ENCODE data around the gene RAP1A. TPM values are rescaled to one million over a fixed set of nuclear protein-coding genes. Genes with fewer than 3 reads are reported as not detected.
"Not testable (repeated sequence)": the region's sequence is repeated elsewhere in the genome, so short reads cannot be mapped to it uniquely, and the experiment has no call there.

The RAP1A gene
- total RNA-seq, 1 donor from 2014 or later = 80.3 TPM

DNA sequence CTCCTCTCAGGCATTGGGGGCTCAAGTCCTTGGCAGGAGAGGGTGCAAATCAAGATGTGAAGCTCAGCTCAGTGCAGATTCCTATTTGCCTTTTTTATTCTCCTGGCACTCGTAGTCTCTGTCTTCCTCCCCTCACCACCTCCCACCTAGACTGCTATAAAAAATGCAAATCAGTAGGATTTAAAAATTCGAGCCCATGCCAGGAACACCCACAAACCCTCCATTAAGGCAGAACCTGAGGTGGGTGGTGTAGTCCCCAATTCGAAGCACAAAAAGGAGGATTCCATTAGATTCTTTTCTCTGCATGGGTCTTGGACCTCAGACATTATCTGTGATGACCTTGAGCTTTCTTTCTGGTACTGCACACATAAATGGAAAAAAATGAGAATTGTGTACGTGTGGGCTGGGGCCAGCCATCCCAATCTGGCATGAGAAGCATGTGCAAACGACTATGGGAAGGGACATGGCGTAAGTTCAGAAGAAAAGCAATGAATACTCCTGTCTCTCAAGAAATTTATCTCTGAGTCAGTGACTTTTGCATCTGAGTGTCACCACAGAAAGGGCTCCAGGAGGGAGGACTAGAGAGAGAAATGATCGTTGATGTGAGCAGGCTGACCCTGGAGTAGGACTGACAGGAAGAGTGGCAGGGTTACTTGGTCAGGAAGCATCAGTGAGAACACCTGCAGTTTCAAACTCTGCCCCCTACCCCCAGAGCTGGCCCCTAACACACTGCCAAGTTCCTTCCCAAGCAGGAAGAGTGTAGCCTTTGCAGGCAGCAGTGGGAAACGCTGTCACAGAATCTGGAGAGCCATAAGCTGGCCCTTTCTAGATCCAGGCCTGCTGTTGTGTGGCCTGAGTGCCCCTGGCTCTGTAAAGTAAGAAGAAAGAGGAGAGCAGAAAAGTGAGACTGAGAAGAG, 117.9 kb downstream of the RAP1A start:
- no peak for DNase-seq (ENCODE audit: low spot score)

DNA sequence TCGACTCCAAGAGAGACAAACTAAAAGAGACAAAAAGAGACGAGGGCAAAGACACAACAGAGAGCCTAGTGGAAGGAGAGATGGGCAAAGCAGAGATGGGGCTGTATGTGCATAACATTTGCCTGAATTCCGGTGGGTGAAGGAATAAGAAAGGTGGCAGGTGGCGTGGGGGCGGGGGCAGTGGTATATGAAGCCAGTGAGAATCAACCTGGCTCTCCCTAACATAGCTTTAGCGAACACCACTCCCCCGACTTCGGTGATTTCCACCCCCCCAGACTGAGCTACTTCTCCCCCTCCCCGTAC, 118.5 kb downstream of the RAP1A start:
- no peak for DNase-seq (ENCODE audit: low spot score)

DNA sequence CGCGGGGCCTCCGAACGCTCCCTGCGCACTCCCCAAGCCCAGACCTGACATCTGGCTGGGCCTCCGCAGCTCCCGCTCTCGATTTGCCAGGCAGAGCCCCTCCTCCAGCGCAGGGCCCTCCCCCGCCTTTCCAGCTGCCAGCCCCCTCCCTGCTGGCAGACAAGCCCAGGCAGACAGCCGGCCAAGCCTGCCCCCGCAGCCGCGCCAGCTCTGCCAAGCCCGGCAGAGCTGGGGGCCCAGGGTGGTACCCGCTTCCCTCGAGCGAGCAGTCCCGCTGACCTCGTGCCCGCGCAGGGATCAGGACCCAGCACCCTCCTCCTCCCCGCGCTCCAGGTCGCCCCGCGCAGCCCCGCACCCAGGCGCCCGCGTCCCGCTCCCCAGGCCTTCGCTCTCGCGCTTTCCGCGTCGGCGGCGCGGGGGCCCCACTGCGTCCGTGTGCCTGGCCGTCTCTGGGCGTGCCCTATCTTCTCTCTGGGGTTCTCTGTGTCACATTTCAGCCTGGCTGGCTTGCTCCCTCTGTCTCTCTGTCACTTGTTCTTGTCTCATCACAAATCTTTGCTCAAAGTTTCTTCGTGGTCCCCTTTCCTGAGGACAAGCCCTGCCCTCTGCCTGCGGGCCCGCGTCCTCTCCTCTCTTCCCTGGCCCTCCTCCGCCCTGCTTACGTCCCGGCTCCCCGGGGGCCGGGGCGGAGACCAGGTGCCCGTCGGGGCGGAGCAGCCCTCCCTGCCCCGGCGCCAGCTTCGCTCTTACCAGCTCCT, 119.0 kb downstream of the RAP1A start:
- DNase-seq (ENCODE audit: low spot score) = peak; percentile 77

DNA sequence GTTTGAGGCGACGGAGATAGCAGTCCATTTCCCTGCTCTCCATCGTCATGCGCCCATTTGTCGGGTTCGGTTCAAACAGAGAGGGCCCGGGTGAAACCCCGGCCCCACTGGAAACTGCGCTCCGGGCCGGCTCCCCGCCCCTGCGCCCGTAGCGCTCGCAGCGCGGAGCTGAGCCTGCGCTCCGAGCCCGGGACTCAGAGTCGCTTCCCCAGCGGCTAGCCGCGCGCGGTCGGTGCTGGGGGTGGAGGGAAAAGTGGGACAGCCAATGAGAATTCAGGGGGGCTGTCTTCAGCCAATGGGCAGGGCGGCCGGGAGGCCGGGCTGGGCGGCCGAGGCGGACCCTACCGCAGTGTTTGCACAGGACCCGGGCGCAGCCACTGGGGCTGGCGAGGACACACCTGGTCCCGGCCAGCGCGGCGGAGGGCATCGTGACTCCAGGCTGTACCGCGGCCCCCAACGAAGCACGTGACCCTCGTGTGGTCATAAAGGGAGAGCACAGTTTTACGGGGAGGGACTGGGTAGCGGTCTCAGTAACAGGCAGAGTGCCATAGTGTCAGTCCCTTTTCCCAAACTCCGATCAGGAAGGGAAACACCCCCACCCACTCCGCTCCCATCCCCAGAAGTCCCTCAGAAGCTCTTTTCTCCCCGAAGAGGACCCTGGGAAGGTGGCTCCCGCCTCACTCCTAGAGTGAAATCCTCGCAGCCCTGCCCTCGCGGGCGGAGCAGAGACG, 119.8 kb downstream of the RAP1A start, which contains the start of gene INKA2:
INKA2 (minus strand) TSS at position 202 of the 731 bp plus-strand sequence; CDS start at position 49, 153 bp downstream.
- DNase-seq (ENCODE audit: low spot score) = peak; percentile 89

DNA sequence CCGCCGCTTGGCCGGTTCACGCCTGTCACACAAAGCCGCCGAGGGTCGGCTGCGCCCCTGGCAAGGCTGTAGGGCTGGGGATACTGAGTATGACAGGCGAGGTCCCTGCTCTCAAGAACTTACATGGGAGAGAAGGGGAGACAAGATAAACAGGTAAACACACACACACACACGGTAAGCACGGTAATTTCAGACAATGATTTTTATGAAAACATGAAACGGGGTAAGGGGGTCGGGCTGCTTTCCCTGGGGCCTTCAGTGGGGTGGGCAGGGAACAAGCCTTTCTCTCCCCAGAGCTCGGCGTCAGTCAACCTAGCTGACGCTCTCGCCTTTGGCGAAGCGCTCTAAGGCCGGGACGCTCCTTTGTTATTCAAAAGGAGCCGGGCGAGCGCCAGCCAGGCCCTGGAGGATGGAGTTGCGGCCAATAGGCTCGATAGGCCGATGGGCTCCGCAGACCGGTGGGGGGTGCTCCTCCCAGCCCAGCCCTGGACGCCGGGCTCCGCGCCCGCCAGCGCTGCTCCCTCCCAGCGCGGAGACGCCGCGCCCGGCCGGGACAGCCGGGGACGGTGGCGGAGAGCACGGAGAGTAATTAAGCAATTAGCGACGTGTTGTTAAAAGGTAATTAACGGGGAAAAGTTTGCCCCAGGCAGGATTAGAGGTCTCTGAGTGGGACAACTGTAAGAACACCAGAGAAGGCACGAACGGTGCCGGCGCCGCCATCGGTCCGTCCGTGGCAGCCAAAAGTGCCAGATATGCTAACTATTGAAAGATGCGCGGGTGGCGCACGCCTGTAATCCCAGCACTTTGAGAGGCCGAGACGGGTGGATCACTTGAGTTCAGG, 120.6 kb downstream of the RAP1A start:
- peak; percentile 65 for DNase-seq (ENCODE audit: low spot score)

DNA sequence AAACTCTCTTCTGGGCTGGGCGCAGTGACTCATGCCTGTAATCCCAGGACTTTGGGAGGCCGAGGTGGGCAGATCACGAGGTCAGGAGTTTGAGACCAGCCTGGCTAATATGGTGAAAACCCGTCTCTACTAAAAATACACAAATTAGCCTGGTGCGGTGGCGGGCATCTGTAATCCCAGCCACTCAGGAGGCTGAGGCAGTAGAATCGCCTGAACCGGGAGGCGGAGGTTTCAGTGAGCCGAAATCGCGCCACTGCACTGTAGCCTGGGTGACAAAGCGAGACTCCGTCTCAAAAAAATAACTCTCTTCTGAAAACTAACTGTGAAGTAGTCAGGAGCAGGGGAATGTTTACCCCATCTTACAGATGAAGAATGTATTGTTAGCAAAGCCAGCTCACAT, 122.7 kb downstream of the RAP1A start:
- not testable (repeated sequence) for DNase-seq (ENCODE audit: low spot score)

DNA sequence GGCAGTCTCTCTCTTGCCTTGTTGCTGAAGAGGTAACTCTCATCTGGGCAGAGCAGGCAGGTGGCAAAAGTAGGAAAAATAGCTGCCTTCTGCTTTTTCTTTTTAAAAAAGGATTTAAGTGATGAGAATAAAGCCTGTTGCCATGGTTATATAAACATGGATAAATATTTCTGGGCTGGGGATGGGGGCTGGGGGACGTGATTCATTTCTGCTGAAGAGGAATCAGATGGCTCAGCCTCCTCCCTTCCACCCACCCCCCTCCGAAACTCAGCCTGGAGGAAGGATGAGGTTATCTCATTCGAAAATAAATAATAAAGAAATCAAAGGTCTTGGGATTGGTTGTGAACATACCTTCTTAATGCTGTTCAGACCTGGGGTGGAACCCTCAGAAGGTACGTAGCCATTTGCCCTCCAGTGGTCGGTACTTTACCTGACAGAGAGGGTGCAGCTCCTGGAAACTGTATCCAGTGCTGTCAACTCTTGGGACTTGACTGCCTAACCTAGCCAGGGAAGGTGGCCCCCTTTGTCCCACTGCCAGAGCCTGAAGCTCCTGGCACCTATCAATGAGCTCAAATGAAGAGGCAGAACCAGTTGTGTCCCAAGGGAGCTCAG, 123.5 kb downstream of the RAP1A start:
- no peak for DNase-seq (ENCODE audit: low spot score)

DNA sequence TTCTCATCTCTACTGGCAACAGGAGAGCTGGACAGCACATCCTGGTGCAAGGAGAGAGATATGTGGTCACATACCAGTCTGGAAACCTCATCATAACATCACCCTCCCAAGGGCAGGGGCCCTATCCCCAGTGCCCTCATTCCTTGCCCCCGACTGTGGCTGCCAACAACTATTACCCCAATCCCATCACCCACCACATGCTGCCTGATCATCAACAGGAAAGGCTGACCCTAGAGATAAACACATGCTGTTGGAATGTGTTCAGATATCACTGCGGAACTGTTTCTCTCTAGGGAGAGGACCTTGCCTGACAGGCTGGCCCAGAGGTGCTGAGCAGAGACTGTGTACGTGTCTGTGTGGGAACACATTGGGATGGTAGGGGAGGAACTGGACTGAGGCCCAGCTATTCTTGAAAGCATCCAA, 124.1 kb downstream of the RAP1A start:
- no peak for DNase-seq (ENCODE audit: low spot score)

DNA sequence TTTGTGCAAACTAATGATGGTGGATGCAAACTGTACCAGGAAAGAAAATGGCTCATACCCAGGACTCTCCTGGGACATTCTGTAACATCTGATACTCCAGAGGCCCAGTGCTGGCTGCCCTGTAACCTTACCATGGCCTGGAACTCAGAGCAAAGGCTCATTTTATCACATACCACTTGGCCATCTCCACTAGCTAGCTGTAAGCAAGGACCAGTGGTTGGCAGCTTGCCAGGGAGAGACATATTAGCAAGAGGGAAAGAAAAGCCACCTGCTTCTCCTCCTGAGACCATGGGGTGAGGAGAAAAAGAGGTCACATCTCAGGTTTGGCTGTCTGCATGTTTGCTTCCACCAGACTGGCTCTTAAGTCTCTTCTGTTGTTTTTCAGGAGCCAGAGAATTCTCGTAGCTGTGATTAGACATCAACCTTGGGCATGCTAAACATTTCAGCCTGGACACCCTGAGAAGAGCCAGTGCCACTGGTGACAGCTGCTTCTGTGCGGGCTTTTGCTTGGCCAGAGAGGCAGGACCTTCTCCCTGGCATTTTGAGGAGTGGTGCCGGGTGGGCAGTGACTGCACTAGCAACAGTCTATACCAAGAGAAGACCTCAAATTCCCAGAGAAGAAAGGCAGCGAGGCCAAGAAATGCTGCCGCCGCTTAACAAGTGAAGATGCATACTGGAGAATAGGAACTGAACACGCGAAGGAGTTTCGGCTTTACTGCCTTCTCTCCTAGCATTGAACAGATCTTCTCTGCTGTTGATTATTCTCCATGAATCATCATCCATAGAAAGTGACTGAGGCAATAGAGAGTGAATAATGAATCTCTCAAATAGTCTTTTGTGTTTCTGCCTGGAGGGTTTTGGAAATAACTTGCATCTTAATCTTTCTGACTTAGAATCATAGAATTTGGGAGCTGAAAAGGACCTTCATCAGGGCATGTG, 126.4 kb downstream of the RAP1A start:
- DNase-seq (ENCODE audit: low spot score) = no peak

DNA sequence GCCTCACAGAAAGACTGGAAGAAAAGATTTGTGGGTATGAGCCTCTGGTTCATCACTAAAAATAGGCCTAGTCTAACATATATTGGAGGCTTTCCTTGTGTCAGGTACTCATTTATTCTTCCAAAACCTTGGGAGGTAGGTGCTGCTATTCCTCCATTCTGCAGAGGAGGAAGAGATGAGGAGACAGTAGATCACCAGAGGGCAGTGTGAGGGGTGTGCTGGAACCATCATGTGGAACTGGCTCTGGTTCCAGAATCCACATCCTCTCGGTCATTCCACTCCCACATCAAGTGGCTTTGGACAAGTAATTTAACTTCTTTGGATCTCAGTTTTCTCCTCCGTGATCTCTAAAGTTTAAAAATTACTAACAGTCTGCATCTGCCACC, 127.0 kb downstream of the RAP1A start:
- DNase-seq (ENCODE audit: low spot score) = no peak

DNA sequence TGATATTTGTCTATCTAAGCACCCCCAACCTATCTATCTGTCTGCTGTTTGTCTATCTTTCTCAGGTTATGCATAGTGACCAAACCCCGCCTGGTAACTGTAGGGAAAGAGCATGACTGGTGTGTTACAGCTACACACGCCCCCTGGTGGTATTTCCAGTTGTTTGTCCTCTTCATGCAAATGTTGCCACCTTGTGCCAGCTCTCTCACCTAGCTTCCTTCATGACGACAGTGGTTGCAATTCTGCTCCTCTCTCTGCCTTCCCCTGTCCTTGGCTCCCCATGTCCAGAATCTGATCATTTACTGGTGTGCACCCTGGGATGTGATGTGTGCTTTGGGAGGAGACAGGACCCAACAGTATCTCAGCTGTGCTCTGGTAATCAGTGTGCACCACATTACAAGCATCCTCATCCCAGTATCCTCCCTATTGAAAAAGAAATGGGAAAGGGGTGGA, 127.7 kb downstream of the RAP1A start:
- peak; percentile 60 for DNase-seq (ENCODE audit: low spot score)

DNA sequence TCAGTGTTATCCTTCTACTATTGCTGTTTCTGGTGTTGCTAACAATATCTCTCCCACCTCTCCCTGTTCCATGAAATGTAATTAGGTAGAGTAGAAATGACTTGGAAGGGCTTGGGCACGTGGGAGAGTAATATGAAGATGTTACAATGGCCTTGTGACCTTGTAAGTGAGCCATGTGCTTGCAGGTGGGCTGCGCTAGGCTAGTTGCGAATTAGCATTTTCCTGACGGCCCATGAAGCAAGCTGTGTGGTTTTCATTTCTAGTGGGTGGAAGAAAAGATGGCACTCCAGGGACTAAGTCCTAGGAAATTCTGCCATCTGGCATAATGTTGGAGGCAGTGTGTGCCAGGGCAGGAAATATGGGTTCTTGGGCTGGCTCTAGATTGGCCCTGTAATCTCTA, 128.4 kb downstream of the RAP1A start:
- no peak for DNase-seq (ENCODE audit: low spot score)

DNA sequence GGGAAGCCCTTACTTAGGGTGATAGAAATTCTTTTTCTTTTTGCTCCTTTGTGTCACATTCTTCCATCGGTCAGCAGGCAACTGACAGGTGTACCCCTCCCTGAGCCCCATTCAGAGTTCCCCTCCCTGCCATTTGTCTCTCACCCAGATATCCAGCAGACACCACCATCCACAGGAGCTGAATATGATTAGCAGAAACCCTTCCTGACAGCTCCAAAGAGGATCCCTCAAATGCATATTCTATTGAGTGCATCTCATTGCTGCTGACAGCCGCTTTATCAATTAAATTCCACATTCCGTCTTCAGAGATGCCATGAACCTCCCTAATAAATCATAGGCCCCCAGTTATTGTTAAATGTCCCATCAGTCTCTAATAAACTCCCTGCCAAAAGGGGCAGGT, 130.0 kb downstream of the RAP1A start:
- DNase-seq (ENCODE audit: low spot score) = no peak

DNA sequence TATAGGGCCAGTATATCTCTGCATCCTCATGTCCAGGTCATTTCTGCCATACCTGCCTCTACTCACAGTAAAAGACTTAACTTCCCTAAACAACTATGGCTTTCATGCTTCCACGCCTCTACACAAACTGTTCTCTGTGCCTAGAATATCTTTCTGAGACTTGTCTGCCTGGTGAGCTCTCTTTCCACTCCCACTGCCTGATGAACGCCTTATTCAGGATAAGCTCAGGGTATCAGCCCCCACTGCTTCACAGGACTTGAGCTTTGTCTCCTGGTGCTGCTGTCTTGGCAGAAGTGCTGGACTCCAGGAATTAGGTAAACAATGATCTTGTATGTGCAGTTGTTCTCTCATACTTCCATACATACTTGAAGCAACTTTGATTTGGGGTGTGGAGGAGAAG, 131.3 kb downstream of the RAP1A start:
- DNase-seq (ENCODE audit: low spot score) = no peak

DNA sequence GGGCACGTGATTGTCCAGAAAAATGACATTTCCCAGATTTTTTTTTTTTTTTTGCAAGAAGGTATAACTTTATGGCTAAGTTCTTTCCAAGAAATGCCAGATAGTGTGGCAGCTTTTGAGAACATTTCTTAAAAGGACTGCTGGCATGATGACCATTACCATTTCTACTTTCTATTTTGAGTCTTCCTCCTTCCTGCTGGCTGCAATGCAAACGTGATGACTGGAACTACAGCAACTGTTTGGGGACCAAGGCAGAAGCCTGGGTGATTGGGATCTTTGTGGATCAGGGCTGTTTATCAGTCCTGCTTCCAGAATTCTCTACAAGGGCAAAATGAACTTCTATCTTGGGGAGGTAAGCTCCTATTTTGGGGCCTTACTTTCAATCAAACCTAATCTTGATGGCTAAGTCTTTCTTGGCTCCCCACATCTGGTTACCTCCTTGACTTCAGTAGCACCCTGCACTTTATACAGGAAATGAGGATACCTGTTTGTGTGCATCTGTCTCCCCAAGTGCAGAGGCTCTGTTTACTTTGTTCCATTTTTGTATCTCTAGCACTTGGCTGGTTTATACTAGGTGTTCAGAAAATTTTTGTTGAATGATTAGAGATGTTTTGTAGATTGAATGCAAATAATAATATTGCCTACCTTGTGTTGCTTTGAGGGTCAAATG, 132.5 kb downstream of the RAP1A start:
- DNase-seq (ENCODE audit: low spot score) = no peak

DNA sequence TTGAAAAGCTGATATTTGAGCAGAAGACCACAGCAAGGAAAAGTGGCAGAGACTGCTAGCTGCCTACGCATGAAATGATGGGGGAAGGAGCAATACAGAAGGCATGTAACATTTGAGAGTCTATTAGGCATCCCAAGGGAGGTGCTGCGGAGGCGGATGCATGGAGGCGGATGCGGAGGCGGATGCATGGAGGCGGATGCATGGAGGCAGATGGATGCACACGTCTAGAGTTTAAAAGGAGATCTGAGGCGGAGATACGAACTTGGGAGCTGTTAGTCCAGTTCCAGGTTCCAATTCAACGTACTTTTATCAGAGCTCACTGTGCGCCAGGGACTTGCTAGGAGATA, 135.4 kb downstream of the RAP1A start:
- no peak for DNase-seq (ENCODE audit: low spot score)

DNA sequence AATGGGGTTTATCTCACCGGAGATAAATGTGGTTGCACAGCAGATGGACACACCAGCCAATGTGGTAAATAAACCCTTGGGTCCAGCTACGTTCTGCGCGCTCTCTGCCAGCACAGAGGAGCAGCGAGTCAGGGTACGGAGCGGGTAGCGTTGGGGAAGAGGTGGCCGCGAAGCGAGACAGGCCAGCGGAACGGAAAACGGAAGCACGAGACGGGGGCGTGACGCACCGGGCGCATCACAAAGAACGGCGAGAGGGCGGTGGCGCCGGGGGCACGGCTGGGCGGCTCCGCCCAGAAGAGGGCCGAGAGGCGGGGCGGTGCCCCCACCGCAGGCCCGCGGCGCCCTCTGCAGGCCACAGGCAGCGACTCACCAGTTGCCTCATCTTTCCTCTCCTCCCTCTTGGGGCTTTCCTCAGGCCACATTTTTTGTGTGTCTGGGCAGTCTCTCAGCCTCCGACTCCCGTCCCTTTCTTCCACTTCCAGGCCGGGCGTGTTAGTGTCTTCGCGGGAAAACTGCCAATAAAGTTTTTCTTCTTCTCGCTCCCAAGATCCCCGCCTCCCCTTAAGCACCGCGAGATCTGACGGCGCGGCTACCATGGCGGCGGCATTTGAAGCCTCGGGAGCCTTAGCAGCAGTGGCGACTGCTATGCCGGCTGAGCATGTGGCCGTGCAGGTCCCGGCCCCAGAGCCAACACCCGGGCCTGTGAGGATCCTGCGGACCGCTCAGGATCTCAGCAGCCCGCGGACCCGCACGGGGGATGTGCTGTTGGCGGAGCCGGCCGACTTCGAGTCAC, 135.9 kb downstream of the RAP1A start, which contains the start of gene DDX20:
DDX20 (plus strand) TSS at position 571 of the 793 bp plus-strand sequence; CDS start at position 595, 24 bp downstream.
- DNase-seq (ENCODE audit: low spot score) = peak; percentile 91

DNA sequence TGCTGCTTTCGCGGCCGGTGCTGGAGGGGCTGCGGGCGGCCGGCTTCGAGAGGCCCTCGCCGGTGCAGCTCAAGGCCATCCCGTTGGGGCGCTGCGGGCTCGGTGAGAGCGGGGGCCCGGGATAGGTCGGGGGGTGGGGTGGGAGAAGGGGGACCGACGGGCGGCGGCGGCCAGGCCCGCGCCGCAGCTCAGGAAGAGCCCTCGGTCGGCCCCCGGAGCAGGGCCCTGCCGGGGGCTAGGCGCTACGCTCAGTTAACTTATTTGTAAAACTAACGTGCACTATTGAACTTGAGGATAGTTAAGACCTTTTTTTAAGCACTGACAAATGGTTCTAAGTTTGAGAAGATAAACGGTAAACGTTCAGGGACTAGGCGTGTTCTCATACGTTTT, 136.5 kb downstream of the RAP1A start:
- no peak for DNase-seq (ENCODE audit: low spot score)
